IPS-NIHi11 (cell line): Measurements from ENCODE around the gene CFAP107.

Source experiments
- DNase-seq: peaks from one replicate; pipeline ENCODE4 v3.0.0; 2012; ENCODE audit warnings: mixed read lengths, low spot score

CFAP107 gene

DNA sequence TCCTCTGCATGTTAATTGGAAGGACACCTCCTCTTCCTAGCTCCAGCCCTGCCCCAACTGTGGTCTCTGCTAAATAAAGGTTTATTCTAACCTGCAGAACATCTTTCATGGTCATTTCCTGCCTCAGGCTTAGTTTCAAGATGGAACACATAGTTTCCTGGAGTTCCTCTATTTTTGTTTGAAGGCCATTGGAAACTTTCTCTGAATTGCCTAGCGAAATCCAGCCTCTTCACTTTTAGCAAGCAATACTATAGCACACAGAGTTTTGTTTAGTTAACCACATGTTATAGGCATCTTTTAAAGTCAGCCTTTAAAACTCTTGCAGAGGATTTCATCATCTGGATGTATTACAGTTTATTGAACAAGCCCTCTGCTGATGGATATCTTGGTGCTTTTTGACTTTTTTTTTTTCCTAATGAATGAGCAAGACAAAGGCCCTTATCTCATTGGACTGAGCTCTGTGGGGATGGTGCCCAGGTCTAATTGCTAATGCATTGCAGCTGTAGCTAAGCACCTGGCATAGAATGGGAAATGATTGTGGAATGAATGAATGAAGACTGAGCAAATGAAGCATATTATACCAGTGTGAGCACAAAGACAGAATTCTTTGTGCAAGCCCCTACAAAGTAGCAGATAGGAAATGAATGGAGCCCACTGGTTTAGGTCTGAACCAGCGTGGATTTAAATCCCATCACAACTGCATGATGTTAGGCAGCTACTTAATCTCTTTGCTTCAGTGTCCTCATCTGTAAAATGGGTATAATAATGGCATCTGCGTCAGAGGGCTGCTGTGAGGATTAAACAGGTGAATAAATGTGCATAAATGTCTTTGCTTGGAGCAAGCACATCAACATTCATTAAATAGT lies 641 bp upstream of the CFAP107 start:
- DNase-seq = no peak

GRCh38 chr1:12748778-12749355 lies 2.9 kb downstream of the CFAP107 start:
- no peak for DNase-seq

- DNase-seq = no peak
These were observed 8.7 kb downstream of the CFAP107 start for GRCh38 chr1:12754738-12755137.

DNA sequence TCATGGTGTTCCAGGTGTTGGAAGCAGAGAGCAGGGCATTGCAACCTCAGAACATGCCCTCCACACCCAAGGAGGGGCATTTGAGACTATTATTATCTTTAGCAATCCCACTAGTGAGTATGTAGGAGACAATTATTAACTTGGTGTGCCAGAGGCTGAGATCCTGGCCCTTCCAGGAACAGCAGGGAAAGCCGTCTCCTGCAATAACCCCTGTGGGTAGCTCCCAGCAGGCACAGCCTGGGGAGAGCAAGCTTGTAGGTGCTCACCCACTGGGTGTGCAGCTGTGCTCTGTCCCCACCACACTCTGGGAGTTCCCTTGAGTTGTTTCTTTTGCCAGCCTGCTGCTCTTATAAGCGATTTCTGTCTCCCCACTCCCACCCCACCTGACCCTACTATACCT lies 10.3 kb downstream of the CFAP107 start:
- DNase-seq = no peak

DNA sequence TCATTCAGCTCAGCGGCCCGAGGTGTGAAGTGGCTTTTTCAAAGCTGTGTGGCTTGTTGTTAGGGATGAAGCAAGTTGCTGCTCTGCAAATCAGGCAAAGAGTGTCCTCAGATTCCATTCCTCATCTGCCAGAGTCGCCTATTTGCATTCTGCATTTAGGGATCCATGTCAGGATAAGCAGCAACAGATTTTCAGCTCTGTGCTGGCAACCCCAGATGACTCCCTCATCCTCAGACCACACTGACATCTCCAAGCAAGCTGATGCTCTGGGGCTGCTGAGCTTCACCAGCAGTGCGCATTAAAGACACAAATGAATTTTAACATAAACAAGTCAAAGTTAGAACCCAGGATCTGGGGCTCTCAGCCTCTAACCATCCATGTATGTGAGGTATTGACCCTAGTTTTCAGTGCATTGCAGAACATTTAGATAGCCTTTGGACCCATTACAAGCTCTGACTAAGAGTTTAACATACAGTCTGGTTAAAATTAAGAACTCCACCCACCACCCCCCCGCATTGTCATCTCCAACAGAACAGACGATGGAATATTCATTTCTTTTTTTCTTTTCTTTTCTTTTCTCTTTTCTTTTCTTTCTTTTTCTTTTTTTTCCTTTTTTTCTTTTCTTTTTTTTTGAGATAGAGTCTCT lies 10.9 kb downstream of the CFAP107 start:
- no peak for DNase-seq

- no peak for DNase-seq
These were observed 11.8 kb downstream of the CFAP107 start for GRCh38 chr1:12757836-12758235.

DNA sequence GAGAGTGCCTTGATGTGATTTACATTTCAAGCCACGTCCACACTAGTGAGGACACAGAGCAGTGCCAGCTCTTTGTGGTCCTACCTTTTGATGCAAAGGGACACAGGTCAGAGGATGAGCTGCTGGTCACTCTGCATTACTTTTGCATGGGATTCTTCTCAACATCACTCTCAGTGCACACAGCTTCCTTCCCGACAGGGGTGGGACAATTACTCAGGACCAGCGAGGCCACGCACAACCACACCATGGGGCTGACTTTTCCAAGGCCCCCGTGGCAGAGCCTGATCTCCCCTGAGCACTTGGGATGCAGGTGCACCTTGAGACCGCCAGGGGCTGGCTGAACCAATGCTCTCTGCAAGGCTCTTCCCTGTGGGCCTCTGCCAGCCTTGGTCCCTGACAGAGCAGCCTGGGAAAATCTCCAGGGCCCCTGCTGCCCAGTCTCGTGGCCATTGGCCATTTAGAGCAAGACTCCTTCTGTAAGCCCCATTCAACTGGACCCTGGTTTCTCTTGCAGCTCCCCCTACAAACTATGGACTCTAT lies 14.3 kb downstream of the CFAP107 start:
- peak; percentile 46 for DNase-seq

DNA sequence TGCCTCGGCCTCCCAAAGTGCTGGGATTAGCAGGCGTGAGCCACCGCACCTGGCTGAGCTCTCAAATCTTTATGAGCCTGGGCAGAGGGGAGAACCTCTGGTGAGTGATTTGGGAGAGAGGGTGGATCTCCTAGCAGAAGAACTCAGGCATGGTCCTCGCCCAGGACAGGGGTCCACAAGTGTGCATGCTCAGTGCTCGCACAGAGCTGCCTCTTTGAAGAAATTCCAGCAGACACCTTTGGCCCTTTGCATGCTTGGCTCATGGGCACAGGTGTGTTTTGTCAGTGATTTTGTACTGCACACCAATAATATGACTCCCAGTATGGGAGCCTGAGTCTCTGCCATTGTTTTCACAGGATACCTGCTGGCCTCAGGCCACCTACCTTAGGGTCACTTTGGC lies 15.8 kb downstream of the CFAP107 start:
- no peak for DNase-seq

GRCh38 chr1:12762766-12763165 lies 16.8 kb downstream of the CFAP107 start:
- no peak for DNase-seq

DNA sequence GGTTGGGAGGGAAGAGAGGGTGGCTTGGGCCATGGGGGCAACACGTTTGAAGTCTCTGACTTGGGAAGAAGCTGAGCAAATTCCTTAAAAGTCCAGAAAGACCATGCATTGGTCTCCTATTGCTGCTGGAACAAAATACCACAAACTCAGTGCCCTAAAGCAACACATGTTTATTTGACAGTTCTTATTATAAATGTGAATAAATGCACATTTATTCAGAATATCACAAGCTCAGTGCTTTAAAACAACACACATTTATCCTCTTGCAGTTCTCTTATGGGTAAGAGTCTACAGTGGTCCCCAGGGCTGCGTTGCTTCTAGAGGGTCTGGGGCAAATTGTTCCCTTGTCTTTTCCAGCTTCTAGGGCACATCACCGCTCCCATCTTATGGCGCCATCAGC lies 17.5 kb downstream of the CFAP107 start:
- DNase-seq = no peak

DNA sequence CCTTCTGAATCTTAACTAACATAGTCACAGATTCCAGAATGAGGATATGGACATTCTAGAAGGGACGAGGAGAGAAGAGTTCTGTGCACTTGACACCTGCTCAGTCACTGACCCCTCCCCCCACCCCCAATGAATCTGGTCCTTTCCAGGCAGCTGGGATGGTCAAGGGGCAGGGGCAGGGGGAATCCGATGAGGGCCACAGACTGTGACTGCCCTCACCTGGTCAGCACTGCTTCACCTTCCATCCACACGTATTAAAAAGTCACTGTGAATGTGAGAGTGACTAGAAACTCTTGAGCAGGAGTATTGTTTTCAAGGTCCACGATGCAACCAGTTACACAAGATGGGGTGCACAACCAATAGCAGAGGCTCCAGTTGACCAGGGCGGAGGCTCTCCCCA lies 18.0 kb downstream of the CFAP107 start:
- DNase-seq = no peak

- no peak for DNase-seq
These were observed 23.0 kb downstream of the CFAP107 start for GRCh38 chr1:12769031-12769430.

DNA sequence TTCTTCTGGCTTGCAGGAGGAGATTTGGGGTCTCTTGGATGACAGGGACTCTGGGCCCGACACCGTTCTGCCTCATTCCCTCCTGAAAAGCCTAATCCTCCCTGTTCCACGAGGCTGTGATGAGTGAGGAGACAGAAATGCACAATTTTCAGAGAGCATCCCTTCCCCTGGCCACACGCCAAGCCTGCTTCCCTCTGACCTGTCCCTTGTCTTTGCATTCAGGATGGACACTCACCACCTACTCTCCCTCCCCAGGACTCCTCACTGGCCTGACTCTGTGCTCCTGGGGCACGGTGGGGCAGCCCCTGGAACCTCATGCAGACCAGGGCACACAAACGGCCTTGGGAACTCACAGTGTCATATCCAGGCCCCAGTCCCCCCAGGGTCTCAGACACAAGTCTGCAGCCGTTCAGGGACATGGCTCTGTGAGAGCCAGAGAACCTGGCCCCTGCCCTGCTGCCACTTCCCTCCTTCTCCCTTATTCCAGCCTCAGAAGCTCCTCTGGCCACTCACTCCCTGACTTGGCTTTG lies 24.0 kb downstream of the CFAP107 start:
- DNase-seq = no peak

GRCh38 chr1:12770620-12771019 lies 24.6 kb downstream of the CFAP107 start:
- no peak for DNase-seq

DNA sequence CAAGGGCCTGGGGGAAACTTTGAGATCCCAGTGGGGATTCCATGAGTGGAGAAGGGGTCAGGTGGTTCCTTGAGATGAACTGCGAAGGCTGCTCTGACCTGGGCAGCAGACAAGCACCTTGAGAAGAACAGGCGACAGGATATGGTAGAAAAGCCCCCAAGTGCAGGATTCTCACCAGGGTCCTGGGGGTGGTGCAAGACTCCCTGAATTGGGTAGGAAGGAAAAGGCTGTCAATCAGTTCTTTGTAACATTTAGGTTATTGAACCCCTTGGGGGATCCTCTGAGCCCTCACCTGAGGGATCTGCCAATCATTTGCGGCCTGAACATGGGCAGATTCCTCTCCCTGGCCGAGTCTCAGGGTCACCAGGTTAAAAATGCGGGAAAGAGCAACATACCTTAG lies 25.2 kb downstream of the CFAP107 start:
- DNase-seq = no peak

DNA sequence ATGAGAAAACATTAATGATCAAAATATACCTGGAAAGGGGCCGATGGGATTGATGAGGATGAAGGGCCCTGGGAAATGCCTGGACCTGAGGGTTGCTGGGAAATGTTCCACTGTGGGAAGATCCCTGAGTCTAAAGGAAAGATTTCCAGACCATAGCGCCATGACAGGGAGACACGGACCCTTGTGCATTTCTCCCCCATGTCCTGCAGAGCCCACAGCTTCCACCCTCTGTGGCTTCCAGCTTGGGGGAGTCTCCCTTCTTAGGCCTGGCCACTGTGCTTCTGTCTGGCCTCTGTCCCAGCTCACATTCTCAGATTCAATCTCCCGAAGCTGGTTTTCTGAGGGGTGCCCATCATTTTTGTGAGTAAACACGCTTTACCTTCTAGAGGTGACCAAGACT lies 26.5 kb downstream of the CFAP107 start:
- DNase-seq = no peak

DNA sequence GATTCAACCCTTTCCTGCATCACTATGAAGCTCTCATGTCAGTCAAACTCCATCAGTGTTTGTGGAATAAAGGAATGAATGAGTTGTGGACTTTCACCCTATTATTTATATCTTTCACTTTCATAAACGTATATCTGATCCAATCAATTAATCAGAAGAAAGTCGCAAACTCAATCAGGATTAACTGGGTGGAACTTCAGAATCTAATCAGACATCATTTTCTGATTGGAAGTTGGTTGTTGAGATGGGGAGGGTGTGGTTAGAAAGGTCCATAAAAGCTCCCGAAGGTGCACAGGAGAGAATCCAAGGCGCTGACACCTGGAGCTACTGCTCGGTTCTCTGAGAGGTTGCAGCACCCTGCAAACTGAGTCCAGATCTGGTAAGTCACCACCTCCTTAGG lies 27.4 kb downstream of the CFAP107 start, which contains the start of gene PRAMEF12:
Gene PRAMEF12 (plus strand): TSS at position 301 of the 400 bp plus-strand sequence. CDS start 1,130 bp downstream, outside the sequence.
- no peak for DNase-seq

DNA sequence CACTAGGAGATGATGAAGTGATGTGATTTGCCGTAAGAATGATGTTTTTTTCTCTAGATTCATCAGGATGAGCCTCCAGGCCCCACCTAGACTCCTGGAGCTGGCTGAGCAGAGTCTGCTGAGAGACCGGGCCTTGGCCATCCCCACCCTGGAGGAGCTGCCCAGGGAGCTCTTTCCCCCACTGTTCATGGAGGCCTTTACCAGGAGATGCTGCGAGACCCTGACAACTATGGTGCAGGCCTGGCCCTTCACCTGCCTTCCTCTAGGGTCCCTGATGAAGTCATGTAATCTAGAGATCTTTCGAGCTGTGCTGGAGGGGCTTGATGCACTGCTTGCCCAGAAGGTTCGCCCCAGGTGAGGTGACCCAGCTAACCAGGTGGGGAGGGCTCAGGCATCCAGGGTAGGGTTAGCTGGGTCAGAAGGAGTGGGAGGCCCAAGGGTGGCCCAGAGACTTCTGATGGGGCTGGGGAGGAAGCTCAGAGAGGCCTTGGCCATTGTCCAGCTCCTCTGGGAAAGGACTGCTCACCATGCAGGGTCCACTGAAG lies 28.9 kb downstream of the CFAP107 start:
- no peak for DNase-seq

DNA sequence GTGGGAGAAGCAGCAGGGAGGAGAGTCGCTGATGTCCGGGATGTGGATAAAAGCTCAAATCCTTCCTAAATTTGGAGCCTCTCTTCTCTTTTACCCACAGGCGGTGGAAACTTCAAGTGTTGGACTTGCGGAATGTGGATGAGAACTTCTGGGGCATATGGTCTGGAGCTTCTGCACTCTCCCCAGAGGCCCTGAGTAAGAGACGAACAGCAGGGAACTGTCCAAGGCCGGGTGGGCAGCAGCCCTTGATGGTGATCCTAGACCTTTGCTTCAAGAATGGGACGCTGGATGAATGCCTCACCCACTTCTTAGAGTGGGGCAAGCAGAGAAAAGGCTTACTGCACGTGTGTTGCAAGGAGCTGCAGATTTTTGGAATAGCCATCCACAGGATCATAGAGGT lies 29.4 kb downstream of the CFAP107 start:
- no peak for DNase-seq

- DNase-seq = no peak
These were observed 31.0 kb downstream of the CFAP107 start for GRCh38 chr1:12776801-12777557.

DNA sequence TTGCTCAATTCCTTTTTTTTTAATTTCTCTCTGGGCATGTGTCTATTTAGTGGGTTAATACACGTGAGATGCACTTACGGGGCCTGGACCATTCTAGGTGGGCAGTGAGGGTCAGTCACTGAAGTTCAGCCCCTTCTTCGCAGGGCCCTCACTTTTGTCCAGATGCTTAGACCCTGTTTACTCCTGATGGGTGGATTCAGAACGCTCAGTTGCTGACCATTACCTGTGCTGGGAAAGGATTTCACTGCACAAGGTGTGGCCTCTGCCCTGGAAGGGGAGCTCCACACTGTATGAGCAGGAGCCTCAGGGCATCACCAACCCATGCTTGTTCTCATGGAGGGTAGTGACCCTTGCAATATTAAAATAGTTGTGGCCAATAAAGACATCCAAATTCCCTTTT lies 32.1 kb downstream of the CFAP107 start:
- DNase-seq = no peak

- no peak for DNase-seq
These were observed 32.9 kb downstream of the CFAP107 start for GRCh38 chr1:12778907-12779306.
